SK-N-SH treated with all-trans-retinoic acid at 6 μM for 48 hours (cell line): ENCODE measurements around the gene KAZALD1.

Experiments
- ARNTL ChIP-seq: fragments of 450-650 bp; formaldehyde crosslinking; IDR thresholded peaks from 2 replicates; pipeline ENCODE4 v1.5.0; 2020; ENCODE audit warnings: low read depth, mild to moderate bottlenecking, moderate library complexity, borderline replicate concordance
- BACH2 ChIP-seq: fragments of 250-450 bp; sonication (Bioruptor Pico); IDR thresholded peaks from 2 replicates; pipeline ENCODE4 v1.9.0; 2021; ENCODE audit warnings: mild to moderate bottlenecking, borderline replicate concordance
- CSRNP3 ChIP-seq: fragments of 250-450 bp; sonication (Bioruptor Pico); IDR thresholded peaks from 2 replicates; pipeline ENCODE4 v1.5.1; 2021; ENCODE audit warnings: mild to moderate bottlenecking, moderate library complexity
- ESRRG ChIP-seq: fragments of 250-450 bp; sonication (Bioruptor Pico); IDR thresholded peaks from 2 replicates; pipeline ENCODE4 v1.6.1; 2021; ENCODE audit warnings: mild to moderate bottlenecking
- GLIS3 ChIP-seq: fragments of 250-450 bp; sonication (Bioruptor Pico); IDR thresholded peaks from 2 replicates; pipeline ENCODE4 v1.5.0; 2020; ENCODE audit warnings: mild to moderate bottlenecking, moderate library complexity
- PATZ1 ChIP-seq: fragments of 250-450 bp; sonication (Bioruptor Pico); IDR thresholded peaks from 2 replicates; pipeline ENCODE4 v1.8.0; 2020; ENCODE audit warnings: mild to moderate bottlenecking, moderate library complexity, borderline replicate concordance
- POU6F1 ChIP-seq: fragments of 250-450 bp; sonication (Bioruptor Pico); IDR thresholded peaks from 2 replicates; pipeline ENCODE4 v1.8.0; 2021; ENCODE audit warnings: low read depth, mild to moderate bottlenecking, moderate library complexity, borderline replicate concordance
- RARB ChIP-seq: fragments of 250-450 bp; sonication (Bioruptor Pico); IDR thresholded peaks from 2 replicates; pipeline ENCODE4 v1.8.0; 2021; ENCODE audit warnings: mild to moderate bottlenecking, moderate library complexity
- TCF4 ChIP-seq: fragments of 250-450 bp; sonication (Bioruptor Pico); IDR thresholded peaks from 2 replicates; pipeline ENCODE4 v1.8.0; 2021; ENCODE audit warnings: mild to moderate bottlenecking, moderate library complexity, borderline replicate concordance
- TOX ChIP-seq: fragments of 250-450 bp; sonication (Bioruptor Pico); IDR thresholded peaks from 2 replicates; pipeline ENCODE4 v1.8.0; 2021; ENCODE audit warnings: mild to moderate bottlenecking, moderate library complexity, borderline replicate concordance
- ZFP3 ChIP-seq: fragments of 250-450 bp; sonication (Bioruptor Pico); IDR thresholded peaks from 2 replicates; pipeline ENCODE4 v1.5.0; 2020; ENCODE audit warnings: mild to moderate bottlenecking, moderate library complexity

- no peak for TF ChIP-seq TCF4 (CRISPR knock-in tag)
- TF ChIP-seq PATZ1 = no peak
- TF ChIP-seq TOX = no peak
- no peak for TF ChIP-seq RARB (CRISPR knock-in tag)
- TF ChIP-seq BACH2 = no peak
- TF ChIP-seq ESRRG (CRISPR knock-in tag) = no peak
- TF ChIP-seq CSRNP3 (CRISPR knock-in tag) = no peak
- no peak for TF ChIP-seq POU6F1 (CRISPR knock-in tag)
- no peak for TF ChIP-seq GLIS3 (CRISPR knock-in tag)
- no peak for TF ChIP-seq ZFP3
- no peak for TF ChIP-seq ARNTL (CRISPR knock-in tag)
Measured at GRCh38 chr10:101050208-101051069, 11.3 kb upstream of the KAZALD1 start.
